OCI-LY3 (cell line): ENCODE measurements around the gene SURF6.

ENCODE experiments used
- EZH2phosphoT487 ChIP-seq: fragments of 200-600 bp; shearing (Covaris generic); IDR thresholded peaks from 2 replicates; pipeline ENCODE4 v1.6.1; 2018; ENCODE audit warnings: antibody characterized with exemption, mixed run types, low read depth
- TF ChIP-seq, protein P1 (sequence below): fragments of 200-600, 300-600 bp; sonication (generic); IDR thresholded peaks from 2 replicates; pipeline ENCODE4 v1.5.1; 2014; ENCODE audit warnings: antibody characterized with exemption, low read length, low read depth

DNA sequence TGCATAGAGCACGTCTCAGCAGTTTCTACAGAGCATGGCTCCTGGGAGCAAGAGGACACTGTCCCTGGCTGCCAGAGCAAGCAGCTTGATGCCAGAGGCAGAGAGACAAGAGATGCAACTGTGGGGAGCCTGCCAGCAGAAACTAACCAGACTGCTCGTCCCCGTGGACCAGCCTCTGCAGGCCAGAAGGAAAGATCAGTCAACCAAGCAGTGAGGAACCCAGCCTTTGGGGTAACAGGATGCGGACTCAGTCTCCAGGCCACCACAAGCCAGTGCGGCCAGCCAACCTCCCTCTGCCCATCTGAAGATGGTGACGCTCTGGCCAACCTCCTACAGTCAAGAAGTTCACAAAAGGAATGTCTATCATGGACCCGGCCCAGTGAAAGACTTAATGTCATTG, 36.2 kb upstream of the SURF6 start:
- TF ChIP-seq, protein P1, sequence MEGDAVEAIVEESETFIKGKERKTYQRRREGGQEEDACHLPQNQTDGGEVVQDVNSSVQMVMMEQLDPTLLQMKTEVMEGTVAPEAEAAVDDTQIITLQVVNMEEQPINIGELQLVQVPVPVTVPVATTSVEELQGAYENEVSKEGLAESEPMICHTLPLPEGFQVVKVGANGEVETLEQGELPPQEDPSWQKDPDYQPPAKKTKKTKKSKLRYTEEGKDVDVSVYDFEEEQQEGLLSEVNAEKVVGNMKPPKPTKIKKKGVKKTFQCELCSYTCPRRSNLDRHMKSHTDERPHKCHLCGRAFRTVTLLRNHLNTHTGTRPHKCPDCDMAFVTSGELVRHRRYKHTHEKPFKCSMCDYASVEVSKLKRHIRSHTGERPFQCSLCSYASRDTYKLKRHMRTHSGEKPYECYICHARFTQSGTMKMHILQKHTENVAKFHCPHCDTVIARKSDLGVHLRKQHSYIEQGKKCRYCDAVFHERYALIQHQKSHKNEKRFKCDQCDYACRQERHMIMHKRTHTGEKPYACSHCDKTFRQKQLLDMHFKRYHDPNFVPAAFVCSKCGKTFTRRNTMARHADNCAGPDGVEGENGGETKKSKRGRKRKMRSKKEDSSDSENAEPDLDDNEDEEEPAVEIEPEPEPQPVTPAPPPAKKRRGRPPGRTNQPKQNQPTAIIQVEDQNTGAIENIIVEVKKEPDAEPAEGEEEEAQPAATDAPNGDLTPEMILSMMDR = no peak
- no peak for TF ChIP-seq EZH2phosphoT487
